GM19193 (cell line): ENCODE measurements around the gene PBX3.

Experiments used
- POLR2A ChIP-seq: IDR thresholded peaks from 4 replicates; pipeline ENCODE4 v1.6.1; 2011; ENCODE audit not compliant: insufficient read depth, insufficient read length; ENCODE audit errors: extremely low read depth

The PBX3 gene

GRCh38 chr9:125910286-125910685 is 163.1 kb downstream of the PBX3 start:
- TF ChIP-seq POLR2A = no peak

DNA sequence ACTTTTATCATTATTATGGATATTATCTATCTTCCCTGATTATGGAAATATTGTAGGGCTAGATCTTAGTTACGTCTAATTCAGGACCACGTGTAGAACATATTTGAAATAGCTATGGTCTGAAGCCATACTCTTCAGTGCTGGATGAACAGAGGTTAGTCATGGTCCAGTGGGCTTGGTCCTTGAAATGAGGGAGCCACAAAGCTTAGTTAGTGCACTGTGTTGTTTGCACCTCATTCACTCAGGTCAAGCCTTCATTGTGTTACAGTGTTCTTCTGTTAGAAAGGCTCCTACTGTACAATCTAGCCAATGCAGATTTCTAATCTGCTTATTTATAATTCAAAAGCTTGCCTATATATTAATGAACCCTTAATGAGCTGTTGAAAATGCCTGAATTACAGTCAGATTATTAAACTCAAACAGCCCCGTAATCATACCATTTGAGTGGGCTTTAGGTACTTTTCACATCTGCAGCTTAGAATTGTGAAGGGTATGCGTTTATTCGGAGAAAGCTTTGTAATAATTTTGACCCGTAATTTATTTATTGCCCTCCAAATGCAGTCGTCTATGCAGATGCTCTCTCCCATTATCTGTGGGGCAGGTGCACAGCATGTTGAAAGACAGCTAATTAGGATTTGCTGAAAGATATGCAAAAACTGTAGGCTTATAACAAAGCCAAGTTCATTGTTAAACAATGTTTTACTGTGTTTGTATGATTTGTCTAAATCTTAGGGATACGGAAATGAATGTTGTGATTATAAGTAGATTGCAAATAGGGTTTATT is 164.9 kb downstream of the PBX3 start:
- TF ChIP-seq POLR2A = no peak

DNA sequence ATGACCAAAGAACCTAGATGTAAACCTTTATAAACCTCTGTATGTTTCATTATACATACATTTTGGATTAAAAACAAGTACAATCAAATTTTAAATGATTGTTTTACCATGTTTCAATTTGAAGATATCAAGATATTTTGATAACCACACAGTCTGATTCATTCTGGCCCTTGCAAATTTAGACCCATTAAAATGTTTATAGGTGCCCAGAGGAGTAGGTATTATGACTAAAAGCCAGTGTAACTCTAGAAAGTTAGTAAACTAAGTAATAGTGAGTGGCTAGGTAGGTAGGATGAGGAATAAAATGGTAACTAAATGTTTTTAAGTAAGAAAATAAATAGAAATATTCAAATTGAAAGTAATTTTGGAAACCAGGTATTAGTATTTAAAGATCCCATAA is 165.5 kb downstream of the PBX3 start:
- TF ChIP-seq POLR2A = no peak

- TF ChIP-seq POLR2A = no peak
Observed at GRCh38 chr9:125913551-125913950, 166.4 kb downstream of the PBX3 start.

GRCh38 chr9:125914411-125914810 is 167.2 kb downstream of the PBX3 start:
- TF ChIP-seq POLR2A = no peak

DNA sequence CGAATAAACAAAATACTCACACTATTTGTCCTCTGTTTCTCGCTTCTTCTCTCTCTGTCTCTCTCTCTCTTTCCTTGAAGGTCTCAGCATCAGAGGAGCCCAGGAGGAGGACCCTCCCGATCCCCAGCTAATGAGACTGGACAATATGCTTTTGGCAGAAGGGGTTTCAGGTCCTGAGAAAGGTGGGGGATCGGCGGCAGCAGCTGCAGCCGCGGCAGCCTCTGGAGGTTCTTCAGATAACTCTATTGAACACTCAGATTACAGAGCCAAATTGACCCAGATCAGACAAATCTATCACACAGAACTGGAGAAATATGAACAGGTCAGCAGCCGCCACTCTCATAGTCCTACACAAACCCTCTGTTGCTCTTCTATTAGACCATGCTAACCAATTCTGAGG is 168.4 kb downstream of the PBX3 start:
- TF ChIP-seq POLR2A = no peak

DNA sequence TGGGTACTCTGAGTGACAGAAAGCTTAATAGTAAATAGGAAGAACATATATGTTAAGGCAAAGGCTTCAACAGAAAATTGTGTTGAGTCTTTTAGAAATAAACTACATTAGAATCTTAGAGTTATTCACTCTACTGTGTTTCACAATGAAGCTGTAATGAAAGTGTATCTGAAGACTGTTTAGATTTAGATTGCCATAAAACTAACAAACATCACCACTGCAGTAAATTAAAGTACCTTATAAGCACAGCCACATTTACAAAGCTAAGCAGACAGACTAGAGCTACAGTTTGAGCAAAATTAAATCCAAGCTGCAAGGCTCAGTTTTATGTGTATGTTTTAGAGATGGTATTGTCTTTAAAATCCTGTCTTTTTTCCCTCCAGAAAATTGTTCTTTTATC is 172.4 kb downstream of the PBX3 start:
- TF ChIP-seq POLR2A = no peak

- no peak for TF ChIP-seq POLR2A
Observed at GRCh38 chr9:125920402-125920801, 173.2 kb downstream of the PBX3 start.

- TF ChIP-seq POLR2A = no peak
Observed at GRCh38 chr9:125922854-125923253, 175.7 kb downstream of the PBX3 start.

- TF ChIP-seq POLR2A = no peak
Observed at GRCh38 chr9:125924351-125924750, 177.2 kb downstream of the PBX3 start.

DNA sequence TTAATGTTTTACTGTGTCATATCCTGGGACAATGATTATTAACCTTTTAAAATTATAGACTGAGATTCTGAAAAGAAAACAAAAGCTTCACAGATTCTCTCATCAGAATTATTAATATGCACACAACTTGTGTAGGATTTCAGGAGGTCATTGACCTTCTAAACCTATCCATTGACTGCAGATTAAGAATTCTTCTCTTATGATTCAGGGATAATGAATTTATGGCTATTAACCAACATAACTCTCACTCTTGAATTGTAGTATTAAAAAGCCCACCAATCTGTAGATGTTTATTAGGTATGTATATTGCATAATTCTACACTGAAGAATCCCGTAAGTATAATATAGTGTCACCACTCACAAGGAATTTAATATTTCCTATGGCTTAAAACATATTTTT is 179.8 kb downstream of the PBX3 start:
- TF ChIP-seq POLR2A = no peak

DNA sequence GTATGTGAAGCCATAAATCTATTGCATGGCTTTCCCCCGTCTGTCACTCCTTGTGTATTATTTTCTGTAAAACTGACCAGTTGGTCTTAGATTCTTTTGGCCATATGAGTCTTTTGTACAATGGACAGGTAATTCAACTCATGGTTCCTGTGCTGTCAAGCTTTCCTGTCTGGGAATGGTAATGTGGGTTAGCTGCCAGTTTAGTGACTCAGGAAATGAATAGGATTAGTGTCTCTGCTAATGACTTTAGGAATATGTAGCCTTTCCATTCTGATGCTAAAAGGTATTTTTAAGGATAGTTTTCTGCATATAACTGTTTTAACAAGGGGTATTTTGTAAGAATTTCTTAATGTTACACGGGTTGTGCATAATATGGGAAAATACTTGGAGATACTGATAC is 182.7 kb downstream of the PBX3 start:
- no peak for TF ChIP-seq POLR2A

DNA sequence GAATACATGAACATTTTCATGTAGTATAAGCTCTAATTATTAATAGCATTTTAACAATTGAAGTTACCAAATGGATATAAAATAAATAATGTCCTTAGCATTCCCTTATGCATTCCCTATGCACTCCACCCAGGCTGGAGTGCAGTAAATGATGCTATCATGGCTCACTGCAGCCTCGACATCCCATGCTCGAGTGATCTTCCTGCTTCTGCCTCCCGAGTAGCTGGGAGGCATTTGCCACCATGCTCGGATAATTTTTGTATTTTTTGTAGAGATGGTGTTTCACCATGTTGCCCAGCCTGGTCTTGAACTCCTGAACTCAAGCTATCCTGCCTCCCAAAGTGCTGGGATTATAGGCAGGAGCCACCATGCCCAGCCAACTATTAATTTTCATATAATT is 184.0 kb downstream of the PBX3 start:
- TF ChIP-seq POLR2A = no peak

DNA sequence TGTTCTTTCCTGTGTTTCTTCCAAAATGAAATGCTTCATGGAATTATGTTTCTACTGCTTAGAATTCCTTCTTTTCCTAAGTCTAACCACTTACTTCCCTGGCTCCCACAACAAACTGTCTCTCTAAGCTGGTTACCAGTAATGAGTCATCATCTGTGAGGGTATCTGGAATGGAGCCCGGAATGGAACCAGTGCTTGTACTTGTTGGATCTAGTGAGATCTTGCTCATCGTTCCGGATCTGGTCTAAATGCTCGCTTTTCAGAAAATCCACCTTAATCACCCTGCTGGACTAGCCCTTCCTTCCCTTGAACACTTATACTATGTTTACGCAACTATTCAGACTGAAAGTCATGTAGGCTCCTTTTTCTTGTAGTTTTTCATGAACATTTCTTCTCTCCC is 184.8 kb downstream of the PBX3 start:
- no peak for TF ChIP-seq POLR2A

DNA sequence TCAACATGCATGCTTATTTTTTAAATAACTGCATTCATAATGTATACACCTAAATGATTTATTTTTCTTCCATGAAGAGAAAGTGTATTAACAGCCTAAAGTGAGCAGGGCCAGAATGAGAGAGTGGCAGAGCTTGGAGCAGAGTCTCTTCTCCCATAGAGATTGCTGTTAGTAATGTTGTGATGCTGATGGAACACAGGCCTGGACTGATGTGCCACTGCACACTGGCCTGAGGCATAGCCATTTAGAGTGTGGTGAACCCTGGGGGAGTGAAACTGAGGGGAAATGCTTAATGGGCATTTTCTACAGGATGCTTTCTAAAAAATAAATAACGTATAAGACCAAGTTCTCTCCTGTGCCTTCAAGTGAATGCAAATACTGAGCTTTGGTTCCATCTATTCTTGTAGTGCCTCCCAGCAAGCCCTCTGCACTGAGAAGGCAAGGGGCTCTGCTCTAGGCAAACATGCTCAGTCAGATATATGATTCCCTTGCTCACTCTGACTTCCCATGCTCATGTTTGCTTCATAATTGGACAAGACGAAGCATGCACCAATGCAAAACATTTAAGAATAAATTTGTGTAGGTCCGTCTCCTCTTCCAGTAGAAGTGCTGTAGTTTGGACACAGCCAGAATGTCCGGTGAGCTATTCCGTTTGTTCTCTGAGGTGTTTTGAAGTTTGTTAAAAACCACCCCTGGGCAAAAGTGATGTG is 185.7 kb downstream of the PBX3 start:
- no peak for TF ChIP-seq POLR2A

DNA sequence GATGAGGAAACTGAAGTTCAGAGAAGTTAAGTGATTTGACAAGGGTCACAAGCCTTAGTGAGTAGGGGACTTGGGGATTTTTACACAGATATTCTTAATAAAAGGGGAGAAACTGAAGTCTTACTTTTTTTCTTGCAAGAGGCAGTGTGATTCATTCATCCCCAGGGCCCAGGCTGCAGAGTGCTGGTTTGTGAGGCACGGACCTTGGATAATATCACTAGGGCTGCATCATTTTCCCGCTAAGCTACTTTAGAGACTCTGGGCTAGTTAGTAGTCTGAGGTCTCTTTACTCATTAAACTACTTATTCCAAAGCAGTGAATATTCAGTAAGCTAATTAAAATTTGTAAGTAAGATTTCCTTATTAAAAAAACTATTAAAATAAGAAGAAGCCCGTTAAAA is 195.0 kb downstream of the PBX3 start:
- no peak for TF ChIP-seq POLR2A
